GM12891 (cell line): Measurements from ENCODE around the gene RNF166.

Source experiments
- POLR2A ChIP-seq: IDR thresholded peaks from 2 replicates; pipeline ENCODE4 v1.6.1; 2011; ENCODE audit warnings: low read depth, low read length, control low read depth
- POLR2AphosphoS5 ChIP-seq: IDR thresholded peaks from 2 replicates; pipeline ENCODE4 v1.6.1; 2011; ENCODE audit warnings: low read depth, low read length, control low read depth
- POU2F2 ChIP-seq: IDR thresholded peaks from 2 replicates; pipeline ENCODE4 v1.6.1; 2011; ENCODE audit warnings: low read depth, mild to moderate bottlenecking, control low read depth, low read length, moderate library complexity
- SPI1 ChIP-seq: IDR thresholded peaks from 2 replicates; pipeline ENCODE4 v1.6.1; 2011; ENCODE audit warnings: low read depth, low read length, control low read depth
- TAF1 ChIP-seq: IDR thresholded peaks from 2 replicates; pipeline ENCODE4 v1.6.1; 2011; ENCODE audit warnings: low read depth, low read length, control low read depth

DNA sequence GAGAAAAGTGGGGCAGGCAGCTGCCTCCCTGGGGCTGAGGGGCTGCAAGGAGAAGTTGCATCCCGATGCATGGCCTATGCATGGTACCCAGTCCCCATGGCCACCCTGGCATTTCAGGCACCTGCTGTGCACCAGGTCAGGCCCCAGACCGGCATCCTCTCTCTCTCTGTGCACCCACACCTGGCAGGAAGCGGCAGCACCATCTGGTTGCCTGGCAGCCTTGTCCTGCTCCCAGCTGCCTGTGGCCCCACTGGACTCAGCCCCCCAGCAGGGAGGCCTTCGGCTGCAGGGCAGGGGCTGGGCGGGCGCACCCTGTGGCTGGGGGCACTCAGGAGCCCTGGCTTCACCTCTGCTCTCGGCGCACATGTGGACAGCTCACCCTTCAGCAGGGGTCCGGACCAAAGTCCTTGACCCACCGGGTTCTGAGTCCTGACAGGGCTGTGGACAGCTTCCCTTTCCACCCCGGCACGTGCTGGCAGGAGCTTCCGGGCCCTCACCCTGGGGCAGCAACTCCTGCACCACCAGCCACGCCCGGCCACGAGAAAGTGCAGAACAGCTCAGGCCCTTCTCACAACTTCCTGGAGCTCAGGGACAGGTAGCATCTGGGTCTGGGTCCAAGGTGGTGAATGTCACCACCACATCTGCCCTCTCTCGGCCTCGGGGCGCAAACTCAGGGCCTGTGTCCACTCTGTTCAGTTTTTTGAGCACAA lies 36.8 kb upstream of the RNF166 start:
- TF ChIP-seq POLR2AphosphoS5 (no peak), POLR2A (no peak), SPI1 (no peak), POU2F2 (no peak), TAF1 (no peak)
